Ectodermal cell (in vitro differentiated cells): ENCODE results near the gene RNF144B.

Source experiments
- H3K27ac ChIP-seq: 2 replicates; pipeline ENCODE4 v1.7.0; 2013; ENCODE audit warnings: mild to moderate bottlenecking, low read depth, low read length; ENCODE audit not compliant: insufficient read depth, poor library complexity, severe bottlenecking
- H3K27me3 ChIP-seq: 2 replicates; pipeline ENCODE4 v1.7.0; 2013; ENCODE audit warnings: mild to moderate bottlenecking, low read length; ENCODE audit not compliant: insufficient read depth, control insufficient read depth, poor library complexity, severe bottlenecking
- H3K36me3 ChIP-seq: one replicate; pipeline ENCODE4 v1.7.0; 2013; ENCODE audit warnings: low read length; ENCODE audit not compliant: control insufficient read depth, insufficient read depth
- H3K4me1 ChIP-seq: one replicate; pipeline ENCODE4 v1.7.0; 2013; ENCODE audit warnings: low read length; ENCODE audit not compliant: control insufficient read depth, insufficient read depth
- H3K4me3 ChIP-seq: 2 replicates; pipeline ENCODE4 v1.7.0; 2013; ENCODE audit warnings: low read depth, low read length, control low read depth; ENCODE audit not compliant: insufficient read depth
- H3K9me3 ChIP-seq: 2 replicates; pipeline ENCODE4 v1.7.0; 2013; ENCODE audit warnings: mild to moderate bottlenecking, low read length, moderate library complexity; ENCODE audit not compliant: control insufficient read depth
- WGBS, 2 experiments: methylation state at CpG; one replicate each; pipeline ENCODE4 v1.1.7; 2013; ENCODE audit warnings: missing lambda C conversion rate in 2 of 2; 5-methylcytosine and 5-hydroxymethylcytosine counted together

The RNF144B gene

DNA sequence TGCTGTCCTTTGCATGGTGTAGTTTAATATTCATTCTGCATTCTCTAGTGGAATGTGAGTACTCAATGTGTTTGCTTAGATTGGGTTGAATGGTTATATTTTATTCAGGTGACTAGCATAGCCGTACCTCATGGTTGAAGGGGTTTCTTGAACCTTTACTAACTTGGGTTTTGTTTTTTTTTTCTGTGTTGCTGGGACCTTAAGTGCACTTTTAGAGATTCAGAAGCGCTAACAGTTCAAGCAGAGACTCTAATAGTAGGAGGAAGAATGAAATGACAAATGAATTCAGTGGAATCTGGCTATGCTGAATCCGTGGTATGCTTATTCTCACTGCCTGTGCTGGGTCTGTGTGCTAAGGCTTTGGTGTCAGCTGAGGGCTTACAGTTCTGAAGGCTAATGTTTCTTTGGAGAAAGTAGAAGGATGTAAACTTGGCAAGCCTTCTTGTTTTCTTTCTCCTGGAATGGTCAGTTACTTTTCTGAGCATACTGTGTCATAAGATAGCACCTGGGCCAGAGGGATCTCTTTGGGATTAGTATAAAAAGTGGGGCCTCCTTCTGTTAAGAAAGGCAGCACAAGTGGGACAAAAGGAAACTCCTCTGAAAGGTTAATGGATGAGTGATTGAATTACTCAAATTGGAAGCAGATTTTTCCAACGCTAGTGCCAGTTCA is 28.7 kb downstream of the RNF144B start:
- WGBS, 2 experiments, result 80 to 82% methylated on average over 4 of the region's 4 CpGs
- H3K4me1 ChIP-seq, result no peaks in the 10 kb centered on the region
- no peaks in the 10 kb centered on the region for H3K9me3 ChIP-seq
- no peaks in the 10 kb centered on the region for H3K27me3 ChIP-seq
- H3K36me3 ChIP-seq, result no peaks in the 10 kb centered on the region
- no peak overlapping the region for H3K27ac ChIP-seq
- no peak overlapping the region for H3K4me3 ChIP-seq

DNA sequence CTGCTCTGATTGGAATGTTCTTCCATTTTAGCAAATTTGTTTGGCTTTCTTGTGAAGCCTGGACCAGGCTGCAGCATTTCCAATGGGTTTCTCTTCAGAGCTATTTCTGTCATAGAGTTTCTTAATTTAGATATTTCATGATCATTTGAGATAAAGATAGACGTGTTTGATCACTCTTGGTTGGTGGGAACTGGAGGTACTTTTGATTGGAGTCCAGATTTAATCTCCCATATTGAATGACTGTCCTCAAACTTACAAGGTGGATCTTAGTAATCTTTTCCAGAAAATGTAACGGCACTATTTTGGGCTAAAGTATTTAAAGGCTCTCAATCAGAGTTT is 29.2 kb downstream of the RNF144B start:
- no peaks in the 10 kb centered on the region for H3K27me3 ChIP-seq
- no peak overlapping the region for H3K27ac ChIP-seq
- H3K4me1 ChIP-seq, result no peaks in the 10 kb centered on the region
- H3K36me3 ChIP-seq, result no peaks in the 10 kb centered on the region
- no peaks in the 10 kb centered on the region for H3K9me3 ChIP-seq
- 100% methylated on average over 1 to 2 of the region's 2 CpGs for WGBS, 2 experiments
- no peak overlapping the region for H3K4me3 ChIP-seq

DNA sequence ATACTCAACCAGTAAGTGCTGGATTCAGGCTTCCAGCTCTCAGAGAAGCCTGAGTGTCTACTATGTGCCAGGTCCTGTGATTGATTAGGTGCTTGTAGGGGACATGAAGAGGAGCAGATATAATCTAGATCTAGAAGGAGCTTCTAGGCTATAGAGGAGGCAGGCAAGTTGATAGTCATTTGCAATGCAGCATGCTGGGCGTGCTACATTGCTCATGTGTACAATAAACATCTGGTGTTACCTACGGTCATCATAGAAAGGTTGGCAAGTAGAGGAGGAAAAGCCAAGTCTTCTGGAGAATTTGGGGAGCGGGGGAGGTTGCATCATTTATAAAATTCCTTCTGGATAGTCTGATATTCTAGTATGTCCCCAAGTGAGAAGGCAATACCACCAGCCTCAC is 33.2 kb downstream of the RNF144B start:
- WGBS, 2 experiments, result 90 to 91% methylated on average over 3 of the region's 3 CpGs
- Histone ChIP-seq H3K9me3 (no peaks in the 10 kb centered on the region), H3K27ac (no peak overlapping the region)

GRCh38 chr6:18422136-18422535 is 35.0 kb downstream of the RNF144B start:
- H3K27ac ChIP-seq, result no peak overlapping the region
- no peaks in the 10 kb centered on the region for H3K36me3 ChIP-seq
- H3K4me3 ChIP-seq, result no peak overlapping the region
- no peaks in the 10 kb centered on the region for H3K9me3 ChIP-seq
- H3K27me3 ChIP-seq, result no peaks in the 10 kb centered on the region
- H3K4me1 ChIP-seq, result no peaks in the 10 kb centered on the region

More for the DNA sequence above, 33.2 kb downstream of the RNF144B start:
- Histone ChIP-seq H3K4me3 (no peak overlapping the region), H3K36me3 (no peaks in the 10 kb centered on the region), H3K27me3 (no peaks in the 10 kb centered on the region), H3K4me1 (no peaks in the 10 kb centered on the region)

GRCh38 chr6:18423426-18423825 is 36.3 kb downstream of the RNF144B start:
- WGBS, 2 experiments, result 89 to 100% methylated on average over 1 to 3 of the region's 3 CpGs
- H3K27me3 ChIP-seq, result no peaks in the 10 kb centered on the region
- no peak overlapping the region for H3K4me3 ChIP-seq
- H3K4me1 ChIP-seq, result no peaks in the 10 kb centered on the region
- H3K9me3 ChIP-seq, result no peaks in the 10 kb centered on the region
- H3K36me3 ChIP-seq, result no peaks in the 10 kb centered on the region
- no peak overlapping the region for H3K27ac ChIP-seq

- Histone ChIP-seq H3K9me3 (no peaks in the 10 kb centered on the region), H3K4me3 (no peak overlapping the region), H3K27ac (no peak overlapping the region), H3K27me3 (no peaks in the 10 kb centered on the region), H3K4me1 (no peaks in the 10 kb centered on the region), H3K36me3 (no peaks in the 10 kb centered on the region)
- 69 to 70% methylated on average over 2 of the region's 2 CpGs for WGBS, 2 experiments
Measured at GRCh38 chr6:18424201-18424600, 37.1 kb downstream of the RNF144B start.

DNA sequence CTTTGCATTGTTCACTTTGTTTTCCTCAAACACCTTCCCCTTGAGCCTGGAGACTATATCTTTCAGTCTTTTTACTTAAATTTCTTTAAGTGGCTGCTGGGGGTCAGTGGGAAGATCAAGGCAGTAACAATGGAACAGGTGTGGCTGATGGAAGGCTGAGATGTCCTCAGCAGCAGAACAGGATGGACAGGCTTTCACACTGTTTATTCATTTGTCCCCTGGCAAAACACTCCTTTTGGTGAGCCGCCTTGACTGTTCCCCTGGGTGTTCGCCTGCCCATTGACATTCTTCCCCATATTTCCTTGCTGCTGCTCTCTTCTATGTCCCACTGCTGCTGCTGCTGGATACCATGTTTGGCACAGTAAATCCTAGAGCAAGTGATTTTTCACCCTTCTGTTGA is 38.1 kb downstream of the RNF144B start:
- WGBS, 2 experiments, result 87 to 97% methylated on average over 2 of the region's 2 CpGs

DNA sequence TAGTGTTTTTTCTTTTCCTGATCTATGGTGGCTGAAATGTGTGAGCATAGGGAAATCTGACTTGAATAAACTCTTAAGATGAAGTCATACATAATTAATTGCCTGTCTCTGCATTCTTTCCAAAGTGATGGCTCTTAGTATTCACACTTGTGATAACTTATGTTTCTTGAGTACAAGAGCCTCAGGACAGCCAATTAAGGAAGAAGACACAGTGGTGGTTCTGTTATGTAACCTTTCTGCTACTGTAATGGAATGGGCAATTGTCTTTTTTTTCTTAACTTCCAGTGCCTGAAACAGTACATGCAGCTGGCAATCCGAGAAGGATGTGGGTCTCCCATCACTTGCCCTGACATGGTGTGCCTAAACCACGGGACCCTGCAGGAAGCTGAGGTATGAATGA is 40.1 kb downstream of the RNF144B start:
- no peaks in the 10 kb centered on the region for H3K27me3 ChIP-seq
- H3K4me1 ChIP-seq, result no peaks in the 10 kb centered on the region
- no peak overlapping the region for H3K27ac ChIP-seq
- no peak overlapping the region for H3K4me3 ChIP-seq
- 94 to 95% methylated on average over 1 to 2 of the region's 2 CpGs for WGBS, 2 experiments
- no peaks in the 10 kb centered on the region for H3K36me3 ChIP-seq
- no peaks in the 10 kb centered on the region for H3K9me3 ChIP-seq

More for the DNA sequence above, 38.1 kb downstream of the RNF144B start:
- H3K4me3 ChIP-seq, result no peak overlapping the region
- no peaks in the 10 kb centered on the region for H3K27me3 ChIP-seq
- H3K9me3 ChIP-seq, result no peaks in the 10 kb centered on the region
- H3K36me3 ChIP-seq, result no peaks in the 10 kb centered on the region
- H3K27ac ChIP-seq, result no peak overlapping the region
- H3K4me1 ChIP-seq, result no peaks in the 10 kb centered on the region

DNA sequence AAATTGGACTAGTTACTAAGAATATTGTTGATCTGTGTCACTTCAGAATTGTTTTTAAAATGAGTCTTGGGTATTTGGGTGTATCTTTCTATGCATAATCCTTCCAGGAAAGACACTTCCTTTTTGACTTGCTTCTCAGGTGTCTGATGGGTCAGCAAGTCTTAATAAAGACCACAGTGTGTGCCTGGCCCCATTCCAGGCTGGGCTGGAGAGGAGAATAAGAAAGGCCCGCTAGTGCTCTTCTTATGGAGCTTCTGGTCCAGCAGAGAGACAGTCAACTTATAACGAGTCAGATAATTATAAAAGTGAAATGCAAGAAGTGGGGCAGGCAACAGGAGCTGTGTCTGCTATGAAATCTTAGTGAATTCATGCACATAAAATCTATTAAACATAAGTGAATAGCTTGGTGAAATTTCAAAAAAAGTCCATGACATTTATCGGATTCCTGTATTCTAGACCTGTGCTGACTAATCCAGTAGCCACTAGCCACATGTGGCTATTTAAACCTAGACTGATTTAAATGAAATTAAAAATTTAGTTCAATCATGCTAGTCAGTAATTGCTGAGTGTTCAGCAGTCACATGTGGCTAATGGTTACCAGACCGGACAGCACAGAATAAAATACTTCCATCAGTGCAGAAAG is 42.6 kb downstream of the RNF144B start:
- H3K9me3 ChIP-seq, result no peaks in the 10 kb centered on the region
- WGBS, 2 experiments, result 93 to 97% methylated on average over 4 of the region's 4 CpGs
- H3K4me1 ChIP-seq, result no peaks in the 10 kb centered on the region

GRCh38 chr6:18431581-18431980 is 44.4 kb downstream of the RNF144B start:
- Histone ChIP-seq H3K27ac (no peak overlapping the region), H3K36me3 (no peaks in the 10 kb centered on the region), H3K27me3 (no peaks in the 10 kb centered on the region), H3K4me1 (no peaks in the 10 kb centered on the region), H3K4me3 (no peak overlapping the region), H3K9me3 (no peaks in the 10 kb centered on the region)
- WGBS, 2 experiments, result 95 to 96% methylated on average over 2 of the region's 2 CpGs

More for the DNA sequence above, 42.6 kb downstream of the RNF144B start:
- Histone ChIP-seq H3K4me3 (no peak overlapping the region), H3K36me3 (no peaks in the 10 kb centered on the region), H3K27ac (no peak overlapping the region), H3K27me3 (no peaks in the 10 kb centered on the region)
